Measurements from ENCODE around the gene SRF.

GRCh38 chr6:43150051-43150751, 20.9 kb upstream of the SRF start:
- TF ChIP-seq CTCF (IDR thresholded peaks at IDR 0.05): no peak
- TF ChIP-seq POLR2AphosphoS5 (IDR thresholded peaks at IDR 0.05): no peak
- TF ChIP-seq POLR2A (IDR thresholded peaks at IDR 0.05): no peak
